ENCODE data around the gene ARMC8.

Gene ARMC8

GRCh38 chr3:138154534-138154933 lies 32.6 kb upstream of the ARMC8 start:
- no peak for DNase-seq (ENCODE audit: low read depth)
- TF ChIP-seq CTCF (IDR thresholded peaks at IDR 0.05; ENCODE audit: low read depth, low read length) (no peak), MAX (IDR thresholded peaks at IDR 0.05; ENCODE audit: low read depth, low read length) (no peak), MYC (IDR thresholded peaks at IDR 0.05; ENCODE audit: low read depth, low read length) (no peak), POLR2A (IDR thresholded peaks at IDR 0.05; ENCODE audit: extremely low read depth, insufficient read length) (no peak)
- no peak overlapping the region for H3K4me3 ChIP-seq (ENCODE audit: low read depth, low read length)

GRCh38 chr3:138157743-138158142 lies 29.4 kb upstream of the ARMC8 start:
- TF ChIP-seq MYC (IDR thresholded peaks at IDR 0.05; ENCODE audit: low read depth, low read length) (no peak), MAX (IDR thresholded peaks at IDR 0.05; ENCODE audit: low read depth, low read length) (no peak), POLR2A (IDR thresholded peaks at IDR 0.05; ENCODE audit: extremely low read depth, insufficient read length) (no peak), CTCF (IDR thresholded peaks at IDR 0.05; ENCODE audit: low read depth, low read length) (no peak)
- DNase-seq (ENCODE audit: low read depth) = no peak
- H3K4me3 ChIP-seq (ENCODE audit: low read depth, low read length) = no peak overlapping the region

GRCh38 chr3:138165061-138165460 lies 22.0 kb upstream of the ARMC8 start:
- H3K4me3 ChIP-seq (ENCODE audit: low read depth, low read length) = no peak overlapping the region
- DNase-seq (ENCODE audit: low read depth) = no peak
- no peak for TF ChIP-seq MAX (IDR thresholded peaks at IDR 0.05; ENCODE audit: low read depth, low read length)
- no peak for TF ChIP-seq MYC (IDR thresholded peaks at IDR 0.05; ENCODE audit: low read depth, low read length)
- no peak for TF ChIP-seq POLR2A (IDR thresholded peaks at IDR 0.05; ENCODE audit: extremely low read depth, insufficient read length)
- no peak for TF ChIP-seq CTCF (IDR thresholded peaks at IDR 0.05; ENCODE audit: low read depth, low read length)

- no peak for TF ChIP-seq MAX (IDR thresholded peaks at IDR 0.05; ENCODE audit: low read depth, low read length)
- TF ChIP-seq MYC (IDR thresholded peaks at IDR 0.05; ENCODE audit: low read depth, low read length) = no peak
- no peak for TF ChIP-seq POLR2A (IDR thresholded peaks at IDR 0.05; ENCODE audit: extremely low read depth, insufficient read length)
- TF ChIP-seq CTCF (IDR thresholded peaks at IDR 0.05; ENCODE audit: low read depth, low read length) = no peak
- peak overlapping the region; percentile 99 for H3K4me3 ChIP-seq (ENCODE audit: low read depth, low read length)
- peak; percentile 14 for DNase-seq (ENCODE audit: low read depth)
Observed at GRCh38 chr3:138172625-138173024, 14.5 kb upstream of the ARMC8 start.

GRCh38 chr3:138173769-138174420 lies 13.2 kb upstream of the ARMC8 start:
- DNase-seq (ENCODE audit: low read depth) = no peak
- TF ChIP-seq MAX (IDR thresholded peaks at IDR 0.05; ENCODE audit: low read depth, low read length) = no peak
- TF ChIP-seq MYC (IDR thresholded peaks at IDR 0.05; ENCODE audit: low read depth, low read length) = no peak
- no peak for TF ChIP-seq POLR2A (IDR thresholded peaks at IDR 0.05; ENCODE audit: extremely low read depth, insufficient read length)
- no peak for TF ChIP-seq CTCF (IDR thresholded peaks at IDR 0.05; ENCODE audit: low read depth, low read length)
- H3K4me3 ChIP-seq (ENCODE audit: low read depth, low read length) = peak overlapping the region; percentile 99
